NCI-H748 (cell line): ENCODE measurements around the gene NACAD.
A peak's percentile ranks its signal among the peaks of the same experiment; 100 is the strongest.
"Not testable (repeated sequence)": the region's sequence is repeated elsewhere in the genome, so short reads cannot be mapped to it uniquely, and the experiment has no call there.

ENCODE experiments used
- DNase-seq: peaks from one replicate; lab custom pipeline; 2025; ENCODE audit not compliant: unreplicated experiment; lab: John Stamatoyannopoulos, UW

The NACAD gene

GRCh38 chr7:45114926-45115325, 26.2 kb upstream of the NACAD start:
- DNase-seq: no peak

- not testable (repeated sequence) for DNase-seq
Measured at GRCh38 chr7:45114257-45114656, 25.5 kb upstream of the NACAD start.

- no peak for DNase-seq
Measured at GRCh38 chr7:45112648-45113047, 23.9 kb upstream of the NACAD start.

GRCh38 chr7:45111298-45112223, 22.8 kb upstream of the NACAD start, which contains the start of gene TBRG4:
TSS of gene TBRG4 (minus strand) at chr7:45111697. CDS start at chr7:45109237, 2,460 bp downstream.
- DNase-seq: peak; percentile 97

- no peak for DNase-seq
Measured at GRCh38 chr7:45108863-45109262, 20.1 kb upstream of the NACAD start.

GRCh38 chr7:45107356-45107755, 18.6 kb upstream of the NACAD start:
- DNase-seq: no peak

GRCh38 chr7:45106820-45107219, 18.1 kb upstream of the NACAD start:
- DNase-seq: no peak

GRCh38 chr7:45105588-45106188, 16.9 kb upstream of the NACAD start:
- no peak for DNase-seq

- DNase-seq: no peak
Measured at GRCh38 chr7:45104844-45105587, 16.2 kb upstream of the NACAD start.

GRCh38 chr7:45103958-45104843, 15.4 kb upstream of the NACAD start:
- DNase-seq: no peak

GRCh38 chr7:45102785-45103712, 14.3 kb upstream of the NACAD start:
- DNase-seq: no peak

GRCh38 chr7:45101748-45102147, 13.0 kb upstream of the NACAD start:
- no peak for DNase-seq

- DNase-seq: no peak
Measured at GRCh38 chr7:45100761-45101480, 12.2 kb upstream of the NACAD start.

- DNase-seq: no peak
Measured at GRCh38 chr7:45099891-45100760, 11.4 kb upstream of the NACAD start.

- no peak for DNase-seq
Measured at GRCh38 chr7:45098983-45099839, 10.4 kb upstream of the NACAD start.

GRCh38 chr7:45092931-45093235, 4.1 kb upstream of the NACAD start:
- no peak for DNase-seq
